Iris pigment epithelial cell (primary cell): Measurements from ENCODE around the gene LRRC4.
A peak's percentile ranks its signal among the peaks of the same experiment; 100 is the strongest.

Experiments used
- DNase-seq: peaks from one replicate; pipeline ENCODE4 v3.0.0-alpha.2; 2011; ENCODE audit warnings: low read depth

The LRRC4 gene

DNA sequence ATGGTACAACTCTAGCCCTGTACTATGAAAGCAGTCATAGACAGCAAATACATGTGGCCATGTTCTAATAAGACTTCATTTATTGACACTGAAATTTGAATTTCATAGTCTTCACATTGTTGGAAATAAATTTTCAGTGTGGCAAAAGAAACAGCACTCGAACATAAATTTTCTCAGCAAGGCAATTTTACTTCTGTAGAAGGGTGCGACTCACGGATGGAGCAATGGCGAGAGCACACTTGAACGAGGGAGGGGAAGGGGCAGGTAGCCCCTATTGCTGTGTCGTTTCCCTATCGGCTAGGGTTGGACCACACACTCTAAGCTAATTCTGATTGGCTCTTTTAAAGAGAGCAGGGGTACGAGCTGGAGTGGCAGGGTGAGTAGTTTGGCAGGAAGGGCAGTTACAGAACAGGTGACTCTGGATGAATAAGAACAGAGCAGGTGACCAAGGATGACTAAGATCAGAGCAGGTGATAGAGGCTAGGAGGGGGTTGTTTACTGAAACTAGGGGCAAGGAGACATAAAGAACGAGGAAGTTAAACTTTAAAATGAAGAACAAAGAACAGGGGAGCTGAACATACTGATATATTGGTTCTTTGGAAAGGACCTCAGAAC, 52.0 kb downstream of the LRRC4 start:
- no peak for DNase-seq

DNA sequence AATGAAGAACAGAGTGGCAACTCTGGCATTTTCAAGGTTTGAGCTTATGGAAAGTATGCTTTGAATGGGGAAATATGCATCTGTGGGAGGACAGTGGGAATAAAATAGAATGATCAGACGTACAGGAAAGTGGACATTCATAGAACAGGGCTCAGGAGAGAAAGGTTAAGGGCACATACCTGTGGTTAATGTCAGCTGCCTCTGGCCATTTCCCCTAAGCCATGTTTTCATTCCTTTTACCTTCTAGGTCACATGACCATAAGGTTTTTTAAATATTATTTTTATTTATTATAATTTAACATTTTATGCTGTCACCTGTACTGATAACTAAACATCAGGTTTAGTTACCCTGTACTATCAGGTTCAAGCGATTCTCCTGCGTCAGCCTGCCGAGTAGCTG, 52.8 kb downstream of the LRRC4 start:
- peak; percentile 69 for DNase-seq
